ENCODE measurements around the gene SMIM44.

DNA sequence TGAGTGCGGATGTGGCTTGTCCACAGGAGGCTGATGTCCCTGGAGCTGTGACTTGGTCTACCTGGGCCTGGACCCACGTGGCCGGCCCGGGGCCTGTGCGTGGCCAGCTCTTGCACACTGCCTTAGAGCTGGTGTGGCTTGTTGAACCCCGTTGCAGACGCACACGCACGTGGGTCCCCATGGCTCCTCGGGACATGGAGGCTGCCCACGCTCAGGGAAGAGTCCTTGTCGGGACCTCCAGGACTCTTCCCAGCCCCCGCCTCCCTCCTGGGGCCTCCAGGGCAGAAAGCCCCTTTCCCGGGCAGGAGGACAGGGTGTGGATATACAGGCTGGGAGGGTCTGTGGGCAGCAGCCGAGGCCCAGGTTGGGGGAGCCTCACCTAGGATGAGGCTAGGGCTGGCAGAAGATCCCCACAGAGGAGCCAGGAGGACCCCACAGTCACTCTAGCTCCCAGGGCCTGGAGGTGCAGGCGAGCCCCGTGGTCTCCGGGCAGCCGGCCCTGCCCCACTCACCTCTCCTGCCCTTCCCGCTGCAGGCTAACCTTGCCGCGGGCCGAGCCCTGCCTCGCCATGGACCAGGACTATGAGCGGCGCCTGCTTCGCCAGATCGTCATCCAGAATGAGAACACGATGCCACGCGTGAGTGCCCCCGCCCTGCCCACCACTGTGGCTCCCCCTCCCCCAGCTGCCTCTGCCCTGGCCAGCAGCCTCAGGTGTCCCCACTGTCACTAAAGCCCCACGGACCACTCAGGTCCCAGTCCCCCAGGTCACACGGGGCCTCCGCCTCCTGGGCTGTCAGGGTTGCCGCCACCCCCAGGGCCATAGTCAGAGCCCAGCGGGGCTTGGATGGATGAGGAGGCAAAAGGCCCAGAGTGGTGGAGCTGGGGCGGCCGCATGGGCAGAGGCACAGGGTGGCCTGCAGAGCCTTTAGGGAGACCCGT is 39.5 kb upstream of the SMIM44 start:
- no peak for TF ChIP-seq TAF1 (IDR thresholded peaks at IDR 0.05; ENCODE audit: borderline replicate concordance, low read depth, low read length)
- no peak for TF ChIP-seq POLR2A (IDR thresholded peaks at IDR 0.05; ENCODE audit: low read depth, low read length)
- TF ChIP-seq POLR2AphosphoS5 (IDR thresholded peaks at IDR 0.05; ENCODE audit: low read depth, low read length) = no peak
